SJSA1 (cell line): ENCODE results near the gene MARK4. TPM values are rescaled to one million over a fixed set of nuclear protein-coding genes. Genes with fewer than 3 reads are reported as not detected.
"Not testable (repeated sequence)": the region's sequence is repeated elsewhere in the genome, so short reads cannot be mapped to it uniquely, and the experiment has no call there.

ENCODE experiments used
- DNase-seq, 2 experiments: peaks; one replicate each; pipeline ENCODE4 v3.0.0-alpha.2; 2015 to 2020; ENCODE audit warnings: low spot score in 2 of 2, low read depth in 1 of 2
- H3K27ac ChIP-seq: fragments of 250-450 bp; sonication (Bioruptor Pico); 2 replicates; pipeline ENCODE4 v1.5.1; 2020; ENCODE audit warnings: mild to moderate bottlenecking, moderate library complexity
- H3K27me3 ChIP-seq: fragments of 250-450 bp; sonication (Bioruptor Pico); replicated peaks from 2 replicates; pipeline ENCODE4 v1.5.1; 2020; ENCODE audit warnings: mild to moderate bottlenecking, moderate library complexity
- H3K36me3 ChIP-seq: fragments of 250-450 bp; sonication (Bioruptor Pico); 2 replicates; pipeline ENCODE4 v1.5.1; 2020; ENCODE audit warnings: mild to moderate bottlenecking
- H3K4me1 ChIP-seq: fragments of 250-450 bp; sonication (Bioruptor Pico); replicated peaks from 2 replicates; pipeline ENCODE4 v1.6.1; 2021; ENCODE audit warnings: mild to moderate bottlenecking
- H3K4me3 ChIP-seq: fragments of 250-450 bp; sonication (Bioruptor Pico); 2 replicates; pipeline ENCODE4 v1.5.1; 2020; ENCODE audit warnings: mild to moderate bottlenecking
- H3K9me3 ChIP-seq: fragments of 250-450 bp; sonication (Bioruptor Pico); replicated peaks from 2 replicates; pipeline ENCODE4 v1.5.1; 2020; ENCODE audit warnings: mild to moderate bottlenecking
- total RNA-seq: library from RNA; depleted of rRNA; stranded (reverse); fragments of >200 nt; shearing (Covaris generic); gene quantifications from 2 replicates; pipeline ENCODE4 v1.2.3, GENCODE V29; 2014

MARK4 gene
- total RNA-seq, 1 experiment from 2014 or later, result 15.6 TPM

DNA sequence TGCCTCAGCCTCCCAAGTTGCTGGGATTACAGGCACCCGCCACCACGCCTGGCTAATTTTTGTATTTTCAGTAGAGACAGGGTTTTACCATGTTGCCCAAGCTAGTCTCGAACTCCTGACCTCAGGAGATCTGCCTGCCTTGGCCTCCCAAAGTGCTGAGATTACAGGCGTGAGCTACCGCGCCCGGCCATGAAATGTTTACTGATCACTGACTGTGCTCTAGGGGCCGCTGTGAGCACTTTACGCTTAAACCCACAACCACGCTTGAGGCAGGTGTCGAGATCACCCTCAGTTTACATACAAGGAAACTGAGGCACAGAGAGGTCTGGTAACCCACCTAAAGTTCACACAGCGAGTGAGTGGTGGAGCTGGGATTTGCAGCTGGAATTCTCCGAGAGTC lies 18.9 kb downstream of the MARK4 start:
- DNase-seq, H3K4me3 ChIP-seq, H3K27me3 ChIP-seq, H3K27ac ChIP-seq, H3K9me3 ChIP-seq, H3K4me1 ChIP-seq: not testable (repeated sequence)
- H3K36me3 ChIP-seq, result peaks cover 71% of the 10 kb centered on the region

DNA sequence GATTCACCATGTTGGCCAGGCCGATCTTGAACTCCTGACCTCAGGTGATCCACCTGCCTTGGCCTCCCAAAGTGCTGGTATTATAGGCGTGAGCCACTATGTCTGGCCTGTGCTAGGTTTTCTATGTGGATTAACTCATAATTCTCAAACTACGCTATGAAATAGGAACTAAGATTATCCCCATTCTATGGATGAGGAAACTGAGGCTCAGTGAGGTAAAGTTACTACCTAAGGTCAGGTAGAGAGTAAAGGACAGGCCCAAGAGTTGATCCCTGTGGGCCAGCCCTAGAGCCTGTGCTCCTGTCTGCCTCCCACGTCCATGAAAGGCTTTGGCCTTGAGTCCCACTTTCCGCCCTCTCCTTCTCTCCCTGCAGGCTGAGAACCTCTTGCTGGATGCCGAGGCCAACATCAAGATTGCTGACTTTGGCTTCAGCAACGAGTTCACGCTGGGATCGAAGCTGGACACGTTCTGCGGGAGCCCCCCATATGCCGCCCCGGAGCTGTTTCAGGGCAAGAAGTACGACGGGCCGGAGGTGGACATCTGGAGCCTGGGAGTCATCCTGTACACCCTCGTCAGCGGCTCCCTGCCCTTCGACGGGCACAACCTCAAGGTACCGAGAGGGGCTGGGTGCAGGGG lies 20.1 kb downstream of the MARK4 start:
- no peaks in the 10 kb centered on the region for H3K9me3 ChIP-seq
- H3K27ac ChIP-seq, result no peak overlapping the region
- H3K4me3 ChIP-seq, result no peak overlapping the region
- H3K27me3 ChIP-seq, result no peaks in the 10 kb centered on the region
- no peaks in the 10 kb centered on the region for H3K4me1 ChIP-seq
- no peak for DNase-seq
- H3K36me3 ChIP-seq, result peaks cover 68% of the 10 kb centered on the region

DNA sequence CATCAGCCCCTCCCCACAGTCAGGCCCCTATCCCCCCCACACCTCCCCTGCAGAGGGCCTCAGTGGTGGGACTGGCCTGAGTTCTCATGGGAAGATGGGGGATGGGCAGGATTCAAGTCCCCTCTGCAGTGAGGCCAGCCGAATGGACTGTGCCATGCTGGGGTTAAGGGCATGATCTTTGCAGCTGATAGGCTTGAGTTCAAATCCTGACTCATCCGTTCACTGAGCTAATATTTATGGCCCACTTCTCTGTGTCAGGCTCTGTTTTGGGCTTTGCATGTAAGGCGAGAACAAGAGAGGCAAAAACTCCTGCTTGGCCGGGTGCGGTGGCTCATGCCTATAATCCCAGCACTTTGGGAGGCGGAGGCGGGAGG lies 20.7 kb downstream of the MARK4 start:
- no peak for DNase-seq
- no peak overlapping the region for H3K27ac ChIP-seq
- no peak overlapping the region for H3K4me3 ChIP-seq
- no peaks in the 10 kb centered on the region for H3K27me3 ChIP-seq
- peaks cover 69% of the 10 kb centered on the region for H3K36me3 ChIP-seq
- no peaks in the 10 kb centered on the region for H3K4me1 ChIP-seq
- H3K9me3 ChIP-seq, result no peaks in the 10 kb centered on the region

DNA sequence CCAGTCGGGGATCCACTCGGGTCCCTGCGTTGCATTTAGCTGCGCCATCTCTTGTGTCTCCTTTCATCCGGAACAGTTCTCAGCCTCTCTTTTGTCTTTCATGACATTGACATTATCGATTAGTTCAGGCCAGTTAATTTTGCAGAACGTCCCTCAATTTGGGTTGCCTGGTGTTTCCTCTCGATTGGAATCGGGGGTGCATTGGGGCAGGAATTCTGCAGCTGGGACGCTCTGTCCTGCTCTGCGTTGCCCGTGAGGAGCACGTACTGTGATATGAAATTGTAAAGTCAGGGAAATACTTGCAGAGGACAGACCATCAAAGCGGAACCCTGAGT lies 22.4 kb downstream of the MARK4 start:
- Histone ChIP-seq H3K4me3 (no peak overlapping the region), H3K4me1 (no peaks in the 10 kb centered on the region), H3K9me3 (no peaks in the 10 kb centered on the region), H3K36me3 (peaks cover 71% of the 10 kb centered on the region), H3K27me3 (no peaks in the 10 kb centered on the region), H3K27ac (no peak overlapping the region)
- DNase-seq, result no peak

DNA sequence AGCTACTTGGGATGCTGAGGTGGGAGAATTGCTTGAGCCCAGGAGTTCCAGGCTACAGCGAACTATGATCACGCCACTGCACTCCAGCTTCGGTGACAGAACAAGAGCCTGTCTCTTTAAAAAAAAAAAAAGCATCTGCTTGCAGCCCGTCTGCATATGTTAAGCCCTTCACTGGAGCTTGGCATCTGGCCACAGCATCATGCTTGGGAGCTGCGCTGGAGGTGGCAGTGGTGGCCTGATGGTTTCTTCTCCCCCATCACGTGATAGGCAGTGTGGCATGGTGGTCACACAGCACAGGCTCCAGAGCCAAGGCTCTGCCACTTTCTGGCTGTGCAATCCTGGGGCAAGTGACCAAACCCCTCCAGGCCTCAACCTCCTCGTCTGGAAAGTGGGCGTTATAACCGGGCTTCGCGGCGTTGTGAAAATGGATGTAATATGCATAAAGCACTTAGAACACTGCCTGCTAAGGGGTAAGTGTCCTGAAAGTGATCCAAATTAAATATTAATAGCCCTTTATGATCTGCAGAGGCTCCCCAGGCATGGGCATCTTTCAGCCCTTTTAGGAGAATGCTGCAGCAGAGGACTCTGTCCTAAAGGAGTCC lies 24.4 kb downstream of the MARK4 start:
- Histone ChIP-seq H3K27me3 (no peaks in the 10 kb centered on the region), H3K9me3 (no peaks in the 10 kb centered on the region), H3K4me1 (no peaks in the 10 kb centered on the region), H3K36me3 (peaks cover 72% of the 10 kb centered on the region), H3K4me3 (no peak overlapping the region), H3K27ac (no peak overlapping the region)
- no peak for DNase-seq

DNA sequence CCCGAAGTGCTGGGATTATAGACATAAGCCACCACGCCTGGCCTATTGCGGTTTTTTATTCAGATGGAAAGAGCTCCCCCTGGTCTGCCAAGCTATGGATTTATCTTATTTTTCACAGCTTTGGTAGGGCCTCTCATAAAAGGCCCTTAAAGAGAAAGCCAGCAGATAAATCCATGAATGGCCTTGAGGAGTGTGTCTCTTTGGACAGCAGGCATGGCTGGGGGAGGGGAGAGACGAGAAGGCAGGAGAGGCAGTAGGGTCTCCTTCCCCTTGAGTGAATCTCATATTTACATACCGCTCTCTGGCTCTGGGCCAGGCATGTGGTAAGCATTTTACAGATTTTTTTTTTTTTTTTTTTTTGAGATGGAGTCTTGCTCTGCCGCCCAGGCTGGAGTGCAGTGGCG lies 25.2 kb downstream of the MARK4 start:
- H3K4me3 ChIP-seq, result no peak overlapping the region
- no peak overlapping the region for H3K27ac ChIP-seq
- no peak for DNase-seq
- peaks cover 70% of the 10 kb centered on the region for H3K36me3 ChIP-seq
- H3K4me1 ChIP-seq, result no peaks in the 10 kb centered on the region
- no peaks in the 10 kb centered on the region for H3K9me3 ChIP-seq
- no peaks in the 10 kb centered on the region for H3K27me3 ChIP-seq

DNA sequence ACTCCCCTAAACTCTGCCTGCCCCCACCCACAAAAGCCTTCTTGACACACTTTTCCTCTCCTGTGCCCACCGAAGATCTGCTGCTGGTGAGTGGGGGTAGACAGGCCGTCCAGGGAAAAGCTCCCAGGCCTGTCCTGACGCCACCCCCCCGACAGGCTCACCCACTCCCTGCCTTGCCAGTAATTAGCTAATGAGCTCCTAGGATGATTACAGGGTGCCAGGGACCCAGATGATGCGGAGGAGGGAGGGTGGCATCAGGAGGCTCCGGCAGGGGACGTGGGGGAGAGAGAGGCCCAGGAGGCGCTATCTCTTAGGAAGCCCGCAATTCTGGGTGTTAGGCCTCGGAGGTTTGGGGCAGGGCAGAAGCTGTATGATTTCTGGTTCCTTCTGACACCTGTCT lies 27.0 kb downstream of the MARK4 start:
- Histone ChIP-seq H3K36me3 (peaks cover 65% of the 10 kb centered on the region), H3K4me1 (no peaks in the 10 kb centered on the region), H3K27me3 (no peaks in the 10 kb centered on the region), H3K27ac (no peak overlapping the region), H3K9me3 (no peaks in the 10 kb centered on the region), H3K4me3 (no peak overlapping the region)
- DNase-seq, result no peak

DNA sequence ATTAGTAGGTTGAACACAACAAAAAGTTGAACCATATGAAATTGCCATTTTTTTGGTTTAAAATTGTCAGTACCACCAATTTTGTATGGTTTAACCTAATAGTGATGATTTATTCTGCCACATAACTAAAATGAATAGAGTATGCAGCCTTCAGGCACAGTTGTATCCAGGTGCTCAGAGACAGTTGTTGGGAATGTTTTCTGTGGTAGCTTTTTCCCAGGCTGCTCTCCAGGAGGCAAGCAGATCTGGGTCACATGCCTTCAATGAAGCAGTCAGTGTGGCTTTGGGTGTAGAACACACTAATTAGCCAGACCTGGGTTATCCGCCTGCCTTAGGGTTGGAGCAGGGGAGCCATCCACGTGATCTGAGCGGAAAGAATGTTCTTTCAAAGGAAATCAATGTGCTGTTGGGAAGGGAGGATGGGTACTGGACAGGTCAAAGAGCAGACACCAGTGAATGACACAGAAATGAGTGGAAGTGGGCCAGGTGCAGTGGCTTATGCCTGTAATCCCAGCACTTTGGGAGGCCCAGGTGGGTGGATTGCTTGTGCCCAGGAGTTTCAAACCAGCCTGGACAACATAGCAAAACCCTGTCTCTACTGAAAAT lies 28.6 kb downstream of the MARK4 start:
- Histone ChIP-seq H3K9me3 (no peaks in the 10 kb centered on the region), H3K27me3 (no peaks in the 10 kb centered on the region), H3K4me3 (no peak overlapping the region), H3K36me3 (peaks cover 59% of the 10 kb centered on the region), H3K4me1 (no peaks in the 10 kb centered on the region), H3K27ac (no peak overlapping the region)
- DNase-seq, result no peak

DNA sequence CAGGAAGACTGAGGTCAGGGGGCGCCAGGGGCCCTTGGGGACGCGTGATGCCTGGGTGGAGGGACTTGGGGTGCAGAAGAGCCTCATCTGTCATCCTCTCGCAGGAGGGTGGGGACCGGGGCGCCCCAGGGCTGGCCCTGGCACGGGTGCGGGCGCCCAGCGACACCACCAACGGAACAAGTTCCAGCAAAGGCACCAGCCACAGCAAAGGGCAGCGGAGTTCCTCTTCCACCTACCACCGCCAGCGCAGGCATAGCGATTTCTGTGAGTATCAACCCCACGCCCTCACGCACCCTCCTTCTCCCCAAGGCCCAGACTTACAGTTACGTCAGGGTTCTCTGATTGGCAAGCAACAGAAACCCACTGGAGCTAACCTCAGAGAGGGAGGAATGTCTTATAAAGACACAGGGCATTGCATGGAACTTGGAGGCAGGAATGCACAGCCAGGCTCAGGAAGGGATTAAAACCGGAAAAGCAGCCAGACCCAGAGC lies 29.4 kb downstream of the MARK4 start:
- Histone ChIP-seq H3K4me1 (no peaks in the 10 kb centered on the region), H3K27ac (no peak overlapping the region)
- DNase-seq, result no peak

DNA sequence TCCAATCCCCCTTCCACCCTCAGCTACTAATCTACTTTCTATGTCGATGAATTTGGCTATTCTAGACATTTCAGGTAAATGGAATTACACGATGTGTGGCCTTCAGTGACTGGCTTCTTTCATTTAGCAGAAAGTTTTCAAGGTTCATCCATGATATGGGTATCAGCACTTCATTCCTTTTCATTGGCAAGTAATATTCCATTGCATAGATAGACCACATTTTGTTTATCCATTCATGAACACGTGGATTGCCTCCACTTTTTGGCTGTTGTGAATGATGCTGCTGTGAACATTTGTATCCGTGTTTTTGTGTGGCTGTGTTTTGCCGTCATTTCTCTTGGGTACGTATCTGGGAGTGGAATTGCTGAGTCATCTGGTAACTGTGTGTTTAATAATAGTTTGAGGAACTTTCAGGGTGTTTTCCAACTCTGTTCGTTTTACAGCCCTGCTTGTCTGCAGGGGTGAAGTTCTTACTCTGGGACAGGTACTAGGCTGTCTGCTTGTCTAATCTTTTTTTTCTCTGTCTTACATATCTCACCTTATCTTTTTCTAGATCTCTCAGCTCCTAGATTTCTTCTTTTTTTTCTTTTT lies 32.5 kb downstream of the MARK4 start:
- DNase-seq, result no peak
- H3K27me3 ChIP-seq, result no peaks in the 10 kb centered on the region

More for the DNA sequence above, 29.4 kb downstream of the MARK4 start:
- Histone ChIP-seq H3K4me3 (no peak overlapping the region), H3K36me3 (peaks cover 59% of the 10 kb centered on the region), H3K27me3 (no peaks in the 10 kb centered on the region), H3K9me3 (no peaks in the 10 kb centered on the region)

DNA sequence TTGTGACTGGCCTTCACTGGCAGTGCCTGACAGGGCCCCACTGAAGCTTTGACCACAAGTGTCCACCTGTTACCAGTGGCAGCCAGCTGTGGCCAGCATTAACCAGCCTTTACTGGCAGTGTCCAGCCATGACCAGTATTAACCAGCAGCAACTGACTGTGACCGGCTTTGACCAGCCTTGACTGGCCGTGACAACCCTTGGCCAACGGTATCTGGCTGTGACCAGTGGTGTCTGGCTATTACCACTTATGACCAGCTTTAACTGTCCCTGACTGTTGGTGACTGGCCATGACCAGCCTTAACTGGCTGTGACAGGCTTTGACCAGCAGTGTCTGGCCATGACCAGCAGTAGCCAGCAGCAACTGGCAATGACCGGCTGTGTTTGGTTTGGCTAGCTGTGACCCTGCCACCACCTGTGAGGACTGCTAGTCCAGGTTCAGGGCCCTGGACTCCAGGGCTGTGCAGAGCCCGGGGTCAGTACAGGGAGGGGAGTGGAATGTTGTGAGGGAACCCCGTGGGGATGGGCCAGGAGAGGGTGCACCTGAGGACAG lies 39.4 kb downstream of the MARK4 start:
- Histone ChIP-seq H3K27ac (no peak overlapping the region), H3K4me1 (no peaks in the 10 kb centered on the region), H3K9me3 (no peaks in the 10 kb centered on the region), H3K36me3 (peaks cover 47% of the 10 kb centered on the region), H3K4me3 (no peak overlapping the region), H3K27me3 (no peaks in the 10 kb centered on the region)
- no peak for DNase-seq

More for the DNA sequence above, 32.5 kb downstream of the MARK4 start:
- Histone ChIP-seq H3K9me3 (no peaks in the 10 kb centered on the region), H3K36me3 (peaks cover 45% of the 10 kb centered on the region), H3K4me3 (no peak overlapping the region), H3K27ac (no peak overlapping the region), H3K4me1 (no peaks in the 10 kb centered on the region)

DNA sequence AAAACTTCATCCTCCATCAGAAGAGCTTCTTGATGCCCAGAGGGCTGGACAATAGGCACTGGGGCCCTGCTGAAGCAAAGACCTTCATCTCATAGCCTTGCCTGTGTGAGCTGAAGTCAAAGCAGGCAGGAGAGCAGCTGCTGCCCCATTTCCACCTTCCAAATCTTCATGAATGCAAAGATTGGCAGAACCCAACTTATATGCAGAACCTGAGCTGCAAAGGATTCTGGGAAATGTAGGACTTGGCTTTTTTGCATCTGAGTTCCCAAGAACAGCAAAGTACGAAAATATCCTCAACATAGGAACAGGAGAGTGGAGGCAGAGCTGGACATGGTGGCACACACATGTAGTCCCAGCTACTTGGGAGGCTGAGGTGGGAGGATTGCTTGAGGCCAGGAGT lies 40.8 kb downstream of the MARK4 start:
- no peaks in the 10 kb centered on the region for H3K27me3 ChIP-seq
- H3K4me1 ChIP-seq, result no peaks in the 10 kb centered on the region
- H3K36me3 ChIP-seq, result peaks cover 56% of the 10 kb centered on the region
- H3K4me3 ChIP-seq, result no peak overlapping the region
- DNase-seq, result no peak
- no peak overlapping the region for H3K27ac ChIP-seq
- H3K9me3 ChIP-seq, result no peaks in the 10 kb centered on the region

DNA sequence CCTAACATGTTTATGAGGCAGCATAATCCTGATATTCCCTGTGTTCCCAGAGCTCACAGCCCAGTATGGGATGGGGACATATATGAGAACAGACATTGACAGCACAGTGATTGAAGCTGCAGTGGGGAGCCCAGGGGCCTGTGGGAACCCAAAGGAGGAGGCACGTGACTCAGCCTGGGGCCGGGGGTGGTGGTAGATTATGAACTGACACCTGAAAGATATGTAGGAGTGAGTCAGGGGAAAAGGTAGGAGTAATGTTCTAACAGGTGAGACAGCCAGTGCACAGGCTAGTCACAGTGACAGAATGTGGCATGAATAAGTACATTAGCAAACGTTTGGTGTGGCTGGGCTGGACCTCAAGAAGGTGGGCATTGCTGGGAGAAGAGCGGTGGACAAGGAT lies 42.6 kb downstream of the MARK4 start:
- no peaks in the 10 kb centered on the region for H3K4me1 ChIP-seq
- no peak overlapping the region for H3K4me3 ChIP-seq
- H3K27me3 ChIP-seq, result no peaks in the 10 kb centered on the region
- peaks cover 47% of the 10 kb centered on the region for H3K36me3 ChIP-seq
- DNase-seq, result no peak
- H3K9me3 ChIP-seq, result no peaks in the 10 kb centered on the region
- H3K27ac ChIP-seq, result no peak overlapping the region
